Epidermal melanocyte (primary cell): ENCODE results near the gene TTC27.
"Not testable (repeated sequence)": the region's sequence is repeated elsewhere in the genome, so short reads cannot be mapped to it uniquely, and the experiment has no call there.

Experiments
- DNase-seq: peaks from one replicate; pipeline ENCODE4 v3.0.0; 2011; ENCODE audit warnings: low spot score; ENCODE audit not compliant: insufficient read length

TTC27 gene

DNA sequence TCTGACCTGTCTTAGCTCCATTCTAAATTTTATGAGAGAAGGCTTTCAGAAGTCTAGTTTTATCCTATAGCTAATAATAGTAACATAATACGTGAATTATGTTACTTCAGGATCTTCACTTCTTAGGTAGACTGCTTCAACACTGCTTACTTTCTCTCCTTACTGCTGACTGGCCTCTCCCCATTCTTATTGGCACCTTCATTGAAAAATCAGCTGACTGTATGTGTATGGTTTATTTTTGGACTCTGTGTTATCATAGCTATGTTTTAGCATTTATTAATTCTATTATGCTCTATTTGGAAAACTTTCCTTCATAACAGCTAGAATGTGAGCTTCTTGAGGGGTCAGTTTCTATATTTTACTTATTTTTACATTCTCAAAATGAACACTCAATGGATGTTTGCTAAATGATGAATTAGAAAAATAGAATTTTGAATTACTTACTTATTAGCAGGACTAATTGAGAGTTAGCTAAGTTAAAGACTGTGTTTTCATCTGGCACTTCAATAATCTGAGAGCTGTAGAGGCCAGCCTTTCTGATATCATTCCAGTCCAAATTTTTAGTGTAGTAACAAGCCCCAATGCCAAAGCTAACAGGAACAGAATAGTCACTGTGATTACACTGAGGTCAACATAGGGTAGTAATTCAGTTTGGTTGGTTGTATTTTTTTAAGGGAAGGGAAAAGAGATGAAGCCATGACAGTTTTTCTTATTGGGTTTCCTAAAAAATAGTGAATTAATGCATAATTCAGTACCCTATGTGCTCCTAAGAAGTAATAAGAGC is 92.3 kb downstream of the TTC27 start:
- no peak for DNase-seq

DNA sequence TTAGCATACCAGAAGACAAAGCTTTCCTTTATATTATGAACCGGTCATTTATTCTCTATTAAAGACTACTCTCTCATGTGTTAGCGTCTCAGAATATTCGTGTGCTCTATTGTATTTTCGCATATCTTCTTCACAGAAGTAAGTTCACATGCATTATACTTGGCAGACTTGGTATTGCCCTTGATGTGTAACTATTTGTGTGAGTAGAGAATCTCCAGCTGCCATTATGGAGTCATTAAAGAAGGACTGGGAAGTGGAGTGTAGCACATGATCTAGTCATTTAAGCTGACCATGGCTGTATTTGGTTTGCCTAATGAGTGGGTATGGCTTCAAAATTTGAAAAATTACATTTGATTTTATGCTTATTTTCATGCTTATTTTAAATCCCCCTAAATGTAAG is 92.9 kb downstream of the TTC27 start:
- no peak for DNase-seq

DNA sequence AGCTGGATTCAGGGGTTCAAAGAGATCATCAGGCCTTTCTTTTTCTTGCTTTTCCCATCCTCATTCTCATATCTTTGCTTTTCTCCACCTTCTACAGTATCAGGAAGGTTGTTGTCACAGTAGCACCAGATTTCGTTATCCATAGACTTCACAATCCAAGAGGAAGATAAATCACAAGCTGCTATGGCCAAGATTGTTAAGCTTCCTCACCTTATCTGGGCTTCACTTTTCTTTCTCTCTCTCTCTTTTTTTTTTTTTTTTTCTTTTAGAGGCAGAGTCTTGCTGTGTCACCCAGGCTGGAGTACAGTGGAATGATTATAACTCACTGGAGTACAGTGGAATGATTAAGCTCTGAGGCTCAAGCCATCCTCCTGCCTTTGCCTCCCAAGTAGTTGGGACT is 93.5 kb downstream of the TTC27 start:
- DNase-seq, result no peak

DNA sequence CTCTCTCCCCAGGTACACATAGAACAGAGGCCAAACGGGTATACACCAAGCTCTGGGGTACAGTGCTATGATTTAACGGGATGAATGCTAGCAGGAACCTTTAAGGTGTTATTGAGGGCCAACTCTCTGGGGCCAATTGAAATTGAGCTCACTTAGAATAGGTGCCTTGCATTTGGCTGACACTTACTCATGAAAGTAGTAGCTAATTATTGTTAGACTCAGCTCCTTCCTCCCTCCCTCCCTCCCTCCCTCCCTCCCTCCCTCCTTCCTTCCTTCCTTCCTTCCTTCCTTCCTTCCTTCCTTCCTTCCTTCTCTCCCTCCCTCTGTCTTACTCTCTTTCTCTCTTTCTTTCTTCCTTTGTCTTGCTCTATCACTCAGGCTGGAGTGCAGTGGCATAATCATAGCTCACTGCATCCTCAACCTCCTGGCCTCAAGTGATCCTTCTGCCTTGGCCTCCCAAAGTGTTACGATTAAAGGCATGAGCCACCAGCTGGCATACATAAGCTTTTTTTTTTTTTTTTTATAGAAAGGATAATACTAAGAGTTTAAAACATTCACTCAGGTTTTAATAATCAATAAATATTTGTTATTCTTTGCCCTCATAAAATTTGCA is 95.7 kb downstream of the TTC27 start:
- DNase-seq, result no peak

DNA sequence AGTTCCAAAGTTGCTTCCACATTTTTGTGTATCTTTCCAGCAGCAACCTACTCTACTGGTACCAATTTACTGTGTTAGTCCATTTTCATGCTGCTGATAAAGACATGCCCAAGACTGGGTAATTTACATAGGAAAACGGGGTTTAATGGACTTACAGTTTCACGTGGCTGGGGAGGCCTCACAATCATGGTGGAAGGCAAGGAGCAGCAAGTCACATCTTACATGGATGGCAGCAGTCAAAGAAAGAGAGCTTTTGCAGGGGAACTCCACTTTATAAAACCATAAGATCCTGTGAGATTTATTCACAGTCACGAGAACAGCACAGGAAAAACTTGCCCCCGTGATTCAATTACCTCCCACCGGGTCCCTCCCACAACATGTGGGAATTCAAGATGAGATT is 98.8 kb downstream of the TTC27 start:
- not testable (repeated sequence) for DNase-seq

DNA sequence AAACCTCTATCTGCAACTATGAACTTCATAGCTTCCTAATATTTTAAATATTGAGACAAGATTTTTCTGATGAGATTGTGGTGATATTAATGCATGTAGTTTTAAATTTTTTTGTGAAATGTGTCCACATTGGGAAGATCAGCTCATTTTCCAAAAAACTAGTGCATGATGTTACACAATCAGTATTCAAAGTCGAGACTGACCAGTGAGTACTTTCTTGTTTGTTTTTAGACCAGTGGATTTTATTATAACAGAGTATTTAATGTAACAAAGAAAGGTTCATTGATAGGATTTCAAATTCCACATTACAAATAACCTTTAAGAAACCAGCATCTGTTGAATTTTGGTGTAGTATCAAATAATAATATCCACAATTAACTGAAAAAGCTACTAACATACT is 99.3 kb downstream of the TTC27 start:
- DNase-seq, result no peak

DNA sequence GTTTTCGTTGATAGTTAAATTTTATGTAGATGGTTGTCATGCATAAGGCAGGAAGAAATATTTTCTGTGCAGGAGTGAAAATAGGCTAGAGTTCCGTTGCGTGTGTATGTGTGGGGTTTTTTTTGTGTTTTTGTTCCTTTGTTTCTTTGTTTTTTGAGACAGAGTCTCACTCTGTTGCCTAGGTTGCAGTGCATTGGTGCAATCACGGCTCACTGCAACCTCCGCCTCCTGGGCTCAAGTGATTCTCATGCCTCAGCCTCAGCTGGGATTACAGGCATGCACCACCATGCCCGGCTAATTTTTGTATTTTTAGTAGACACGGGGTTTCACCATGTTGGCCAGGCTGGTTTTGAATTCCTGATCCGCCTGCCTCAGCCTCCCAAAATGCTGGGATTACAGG is 103.1 kb downstream of the TTC27 start:
- not testable (repeated sequence) for DNase-seq

DNA sequence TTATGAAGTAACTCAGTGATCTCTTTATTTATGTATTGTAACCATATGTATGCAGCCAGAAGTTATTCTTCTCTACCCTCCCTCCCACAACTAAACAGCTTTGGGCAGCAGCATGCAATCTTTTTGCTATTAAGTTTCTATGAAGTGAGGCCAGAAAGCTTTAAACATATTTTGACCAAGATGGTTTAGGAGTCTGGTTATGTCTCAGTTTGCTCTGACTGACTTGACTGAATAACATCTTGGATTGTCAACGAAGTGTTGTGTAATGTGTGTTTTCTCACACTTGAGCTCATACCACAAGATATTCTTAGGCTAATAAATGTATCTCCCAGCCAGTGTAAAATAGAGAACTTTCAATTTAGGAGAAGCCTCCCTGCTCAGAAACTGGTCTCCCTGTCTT is 104.3 kb downstream of the TTC27 start:
- no peak for DNase-seq

DNA sequence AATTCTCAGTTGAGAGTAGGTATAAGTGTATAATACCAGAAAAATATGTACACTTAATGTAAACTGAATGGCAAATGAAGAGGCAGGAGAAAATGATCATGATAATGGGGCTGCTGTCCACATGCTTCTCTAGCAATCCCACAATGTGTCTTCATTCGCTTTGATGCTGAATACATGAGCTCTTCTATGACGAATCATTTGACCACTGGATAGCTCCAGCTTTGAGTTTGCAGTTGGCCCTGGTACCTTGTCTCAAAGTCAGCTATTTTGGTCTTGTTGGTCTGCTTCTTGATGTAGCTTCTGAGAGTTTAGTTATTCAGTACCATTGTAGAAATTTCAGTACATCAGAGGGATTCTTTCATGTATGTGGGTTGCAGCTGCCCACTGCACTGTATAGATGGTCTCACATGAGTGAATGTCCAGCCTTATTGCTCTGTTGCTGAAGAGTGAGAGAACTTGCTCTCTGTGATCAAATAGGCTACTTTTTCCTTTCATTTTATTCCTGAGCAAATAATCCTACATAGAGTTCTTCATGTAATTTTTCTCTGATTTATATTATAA is 105.1 kb downstream of the TTC27 start:
- no peak for DNase-seq

DNA sequence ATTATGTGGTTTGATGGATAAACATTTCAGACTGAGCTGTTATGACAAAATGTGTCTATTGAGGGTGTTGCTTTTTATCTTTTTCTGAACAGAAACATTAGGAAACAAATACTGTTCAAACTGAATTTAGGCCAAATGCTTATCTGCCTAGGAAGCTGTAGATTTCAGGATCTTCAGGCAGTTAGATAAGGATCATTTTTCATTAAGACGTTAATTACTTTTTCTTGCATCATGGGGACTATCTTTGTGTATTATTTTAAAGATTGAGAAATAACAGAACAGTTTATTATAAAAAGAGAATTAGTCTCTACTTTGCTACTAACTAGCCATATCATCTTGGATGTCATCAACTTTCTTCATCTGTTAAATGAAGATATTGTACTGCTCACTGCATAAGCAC is 107.5 kb downstream of the TTC27 start:
- no peak for DNase-seq

DNA sequence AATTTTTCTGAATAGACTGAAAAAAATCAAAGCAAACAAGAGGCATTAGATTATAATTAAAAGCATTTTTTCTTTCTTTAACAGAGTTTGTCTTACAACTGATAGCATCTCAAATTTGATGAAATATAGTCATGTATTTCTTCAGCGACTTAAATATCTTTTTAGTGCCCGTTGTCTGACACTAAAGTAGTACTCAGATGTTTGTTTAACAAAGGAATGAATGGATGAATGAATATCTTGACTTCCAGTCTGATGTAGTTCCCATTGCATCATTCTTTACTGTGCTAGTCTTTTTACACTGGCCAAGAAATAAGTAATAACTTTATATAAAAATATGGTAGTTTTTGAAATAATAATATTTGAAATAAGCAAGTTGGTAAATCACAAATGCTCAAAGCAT is 111.1 kb downstream of the TTC27 start:
- no peak for DNase-seq

DNA sequence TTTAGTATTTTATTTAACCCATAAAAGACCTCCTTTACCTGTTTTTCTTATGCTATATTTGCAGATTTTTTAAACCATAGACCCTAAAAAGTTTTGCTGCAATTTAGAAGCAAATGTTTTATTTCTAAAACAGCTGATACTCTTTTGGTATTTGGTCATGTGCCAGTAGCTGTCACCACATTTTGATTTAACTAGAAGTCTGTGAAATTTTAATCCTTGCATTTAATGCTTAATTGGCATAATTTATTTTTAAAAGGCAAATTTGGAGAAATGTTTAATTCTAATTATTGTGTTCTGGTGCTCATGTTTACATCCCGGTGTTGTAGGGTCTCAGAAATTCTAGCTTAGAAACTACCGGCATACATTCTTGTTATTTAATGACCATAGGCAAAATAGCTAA is 111.8 kb downstream of the TTC27 start:
- no peak for DNase-seq

DNA sequence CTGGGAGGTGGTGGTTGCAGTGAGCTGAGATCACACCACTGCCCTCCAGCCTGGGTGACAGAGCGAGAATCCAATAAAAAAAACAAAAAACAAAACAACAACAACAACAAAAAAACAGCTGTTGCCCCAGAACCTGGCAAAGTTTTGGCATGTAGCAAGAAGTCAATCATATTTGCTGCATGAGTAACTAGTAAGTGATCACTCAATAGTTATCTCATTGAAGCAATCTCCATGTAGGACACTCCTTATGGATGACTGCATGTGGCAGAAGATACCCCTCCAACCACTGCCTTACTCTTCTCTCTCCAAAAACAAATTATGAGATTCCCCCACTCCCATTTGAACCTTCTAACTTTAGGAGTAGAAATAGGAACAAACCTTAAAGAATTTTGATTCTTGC is 113.7 kb downstream of the TTC27 start:
- no peak for DNase-seq

DNA sequence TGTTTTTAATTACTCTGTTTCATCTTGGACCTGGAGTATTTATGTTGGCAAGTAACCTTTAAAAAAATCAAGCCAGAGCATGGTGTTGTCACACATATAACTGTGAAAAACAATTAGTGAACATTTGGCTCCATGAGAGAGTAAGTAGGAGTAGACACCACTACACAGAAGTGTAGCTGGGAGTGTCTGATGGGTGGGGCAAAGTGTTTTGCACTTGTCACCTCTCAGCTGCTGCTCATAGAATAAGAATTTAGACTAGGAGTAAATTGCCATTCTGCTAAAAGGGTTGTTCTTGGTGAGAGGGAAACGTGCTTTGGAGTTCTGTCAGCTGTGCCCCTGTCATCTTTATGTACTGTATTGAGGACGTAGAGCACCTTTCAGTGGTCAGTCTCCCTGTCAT is 114.5 kb downstream of the TTC27 start:
- DNase-seq, result no peak

DNA sequence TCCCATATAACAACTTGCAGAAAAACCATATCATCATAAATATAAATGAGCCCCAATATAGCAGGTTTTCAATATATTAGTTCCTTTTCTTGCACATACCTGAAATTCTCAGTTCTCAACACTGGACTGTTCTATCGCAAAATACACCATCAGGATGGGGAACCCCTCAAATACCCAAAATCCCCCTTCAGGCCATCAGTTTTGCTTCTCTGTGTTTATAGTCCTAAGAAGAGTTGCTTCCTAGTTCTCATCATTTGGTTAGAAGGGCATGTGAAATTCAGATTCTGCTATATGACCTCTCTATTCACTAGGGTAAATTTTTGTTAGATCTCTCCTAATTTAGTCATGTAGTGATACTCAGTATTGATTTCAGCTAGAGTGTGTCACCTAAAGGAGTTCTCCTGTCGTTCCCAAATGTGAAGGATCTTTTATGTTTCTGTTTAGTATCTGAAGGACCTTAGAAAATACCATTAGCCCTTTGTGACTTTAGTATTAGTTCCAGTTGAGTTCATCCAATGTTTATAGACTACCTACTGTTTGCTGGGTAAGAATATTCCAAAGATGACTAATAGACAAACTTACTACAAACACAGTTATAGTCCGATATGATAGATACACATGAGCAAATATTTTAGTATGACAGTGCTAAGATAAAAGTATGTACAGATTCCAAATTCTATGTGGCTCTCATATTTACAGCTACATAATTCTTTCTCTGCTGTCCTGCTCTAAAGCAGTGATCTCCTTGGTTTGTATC is 115.8 kb downstream of the TTC27 start:
- no peak for DNase-seq

DNA sequence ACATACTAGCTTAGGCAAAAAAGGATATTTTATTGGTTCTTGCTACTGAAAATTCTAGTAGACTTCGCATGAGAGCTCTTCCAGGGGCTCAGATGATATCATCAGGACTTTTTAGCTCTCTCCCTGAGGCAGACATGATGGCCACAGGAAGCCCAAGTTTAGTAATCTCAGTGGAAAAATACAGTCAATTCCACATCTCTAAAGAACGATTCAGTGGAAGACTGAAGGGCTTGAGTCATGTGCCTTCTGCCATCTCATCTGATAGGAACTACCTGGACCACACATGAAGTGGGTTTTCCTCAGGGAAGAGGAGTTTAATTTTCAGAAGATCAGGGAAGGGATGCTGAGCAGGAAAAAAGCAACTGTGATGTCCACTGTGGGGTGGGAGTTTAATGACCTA is 117.3 kb downstream of the TTC27 start:
- no peak for DNase-seq

DNA sequence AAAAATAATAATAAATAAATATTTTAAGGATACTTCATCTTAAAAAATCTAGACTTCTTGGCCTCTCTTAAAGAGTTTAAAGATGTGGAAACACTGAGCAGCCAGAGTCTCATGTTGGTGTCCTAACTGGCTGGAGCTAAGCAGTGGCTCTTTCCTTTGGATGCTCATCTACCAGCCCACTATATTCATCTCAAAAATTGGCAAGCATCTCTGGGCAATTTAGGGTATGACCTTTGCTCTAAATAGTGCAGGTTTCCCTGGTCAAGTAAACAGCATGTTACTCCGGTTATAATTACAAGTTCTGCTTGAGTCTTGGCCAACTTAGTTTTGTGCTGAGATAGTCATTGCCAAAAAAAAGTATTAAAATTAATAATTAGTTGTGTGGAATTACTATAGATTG is 117.8 kb downstream of the TTC27 start:
- DNase-seq, result no peak

DNA sequence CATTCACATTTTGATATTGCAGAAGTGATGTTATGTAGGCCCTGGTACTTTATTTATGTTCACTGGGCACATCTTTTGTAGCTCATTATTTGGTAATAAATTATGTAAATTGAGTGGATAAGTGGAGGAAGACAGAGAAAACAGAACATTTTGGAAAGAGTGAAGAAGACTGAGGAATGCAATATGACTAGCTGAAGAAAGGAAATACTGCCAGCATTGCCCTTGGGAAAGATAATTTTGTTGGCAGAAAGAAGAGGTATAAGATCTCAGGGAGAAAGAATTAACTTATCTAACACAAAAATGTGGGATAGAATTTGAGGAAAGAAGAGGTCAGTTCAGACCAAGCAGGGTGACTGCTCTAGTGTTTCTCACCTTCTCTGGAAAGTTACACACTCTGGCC is 118.8 kb downstream of the TTC27 start:
- DNase-seq, result no peak

DNA sequence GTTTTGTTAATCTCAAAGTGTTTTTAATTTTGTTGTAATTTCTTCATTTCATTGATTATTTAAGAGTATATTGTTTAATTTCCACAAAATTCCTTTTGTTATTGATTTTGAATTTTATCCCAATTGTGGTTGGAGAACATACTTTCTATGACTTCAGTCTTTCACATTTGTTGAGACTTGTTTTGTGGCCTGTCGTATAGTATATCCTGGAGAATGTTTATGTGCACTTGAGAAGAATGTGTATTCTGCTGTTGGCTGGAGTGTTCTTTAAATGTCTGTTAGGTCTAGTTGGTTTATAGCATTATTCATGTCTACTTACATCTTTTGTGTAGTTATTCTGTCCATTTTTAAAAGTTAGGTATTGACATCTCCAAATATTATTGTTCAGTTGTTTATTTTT is 120.3 kb downstream of the TTC27 start:
- no peak for DNase-seq

DNA sequence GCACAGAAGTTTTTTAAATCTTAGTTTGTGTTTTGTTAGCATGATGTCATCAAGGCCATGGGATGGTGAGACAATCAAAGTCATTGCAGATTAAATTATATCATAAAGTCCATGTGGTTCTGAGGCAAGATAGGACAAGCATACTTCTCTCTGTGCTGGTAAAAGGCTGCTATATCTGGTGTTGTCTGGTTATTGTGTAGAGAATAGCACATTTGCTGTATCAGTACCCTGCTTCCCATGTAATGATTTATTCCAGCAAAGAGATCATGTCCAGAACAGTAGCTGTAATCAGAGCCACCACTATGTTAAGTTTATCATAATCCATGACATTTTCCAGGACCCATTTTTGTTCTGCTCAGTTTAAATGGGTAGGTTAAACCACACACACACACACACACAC is 123.0 kb downstream of the TTC27 start:
- DNase-seq, result no peak

DNA sequence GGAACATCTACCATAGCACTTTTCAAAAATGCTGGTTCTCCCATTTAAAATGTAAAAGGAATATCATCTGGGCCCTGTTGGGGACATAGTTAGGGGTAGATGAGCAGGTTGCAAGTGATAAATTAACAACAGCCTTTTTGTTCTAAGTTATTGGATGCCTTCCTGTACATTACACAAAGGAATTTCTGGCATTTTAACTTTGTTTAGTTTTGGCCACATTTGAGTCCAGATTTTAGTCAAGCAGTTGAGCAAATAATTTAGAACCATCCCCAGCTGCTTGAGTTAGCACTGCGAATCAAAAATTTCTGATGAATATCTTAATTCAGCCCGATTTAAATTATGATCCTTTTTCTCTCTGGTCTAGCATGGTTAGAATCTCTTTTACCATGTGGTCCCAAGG is 124.4 kb downstream of the TTC27 start:
- DNase-seq, result no peak

DNA sequence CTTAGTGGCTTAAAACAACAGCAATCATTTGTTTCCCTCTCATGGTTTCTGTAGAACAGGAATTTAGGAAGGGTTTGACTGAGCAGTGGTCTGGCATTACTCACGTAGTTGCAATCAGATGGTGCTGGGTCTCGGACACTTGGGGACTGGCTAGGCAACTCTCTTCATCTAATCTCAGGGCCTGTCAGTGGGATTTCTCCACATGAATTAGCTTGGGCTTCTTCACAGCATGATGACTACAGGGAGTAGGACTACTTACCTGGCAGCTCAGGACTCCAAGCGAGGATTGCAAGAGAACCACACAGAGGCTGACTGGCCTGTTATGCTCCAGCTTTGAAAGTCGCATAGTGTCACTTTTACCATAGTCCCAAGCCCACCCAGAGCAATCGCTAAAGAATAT is 125.1 kb downstream of the TTC27 start:
- DNase-seq, result no peak
